Neural progenitor cell (in vitro differentiated cells): ENCODE measurements around the gene IL1RL1. TPM values are rescaled to one million over a fixed set of nuclear protein-coding genes. Genes with fewer than 3 reads are reported as not detected.

Source experiments
- DNase-seq: peaks from one replicate; pipeline ENCODE4 v3.0.0-alpha.2; 2016; ENCODE audit warnings: low spot score
- H2AFZ ChIP-seq: fragments of 200-600 bp; sonication (generic); replicated peaks from 2 replicates; pipeline ENCODE4 v1.6.1; 2016; ENCODE audit warnings: antibody characterized with exemption
- H3F3A ChIP-seq: fragments of 200-600 bp; sonication (generic); 2 replicates; pipeline ENCODE4 v1.6.1; 2016; ENCODE audit warnings: antibody characterized with exemption, low read depth
- H3K27ac ChIP-seq: fragments of 200-600 bp; sonication (generic); 2 replicates; pipeline ENCODE4 v1.5.1; 2016; ENCODE audit warnings: mild to moderate bottlenecking
- H3K27me3 ChIP-seq: fragments of 200-600 bp; sonication (generic); 2 replicates; pipeline ENCODE4 v1.6.1; 2016; ENCODE audit warnings: mild to moderate bottlenecking, moderate library complexity
- H3K36me3 ChIP-seq: fragments of 200-600 bp; sonication (generic); 2 replicates; pipeline ENCODE4 v1.5.1; 2016
- H3K4me1 ChIP-seq: fragments of 200-600 bp; sonication (generic); 2 replicates; pipeline ENCODE4 v1.6.1; 2016; ENCODE audit warnings: mixed run types
- H3K4me2 ChIP-seq: fragments of 200-600 bp; sonication (generic); 2 replicates; pipeline ENCODE4 v1.6.1; 2016
- H3K4me3 ChIP-seq: fragments of 200-600 bp; sonication (generic); 2 replicates; pipeline ENCODE4 v1.5.1; 2016
- H3K79me2 ChIP-seq: fragments of 200-600 bp; sonication (generic); 2 replicates; pipeline ENCODE4 v1.6.1; 2016; ENCODE audit warnings: low read depth
- H3K9ac ChIP-seq: fragments of 200-600 bp; sonication (generic); 2 replicates; pipeline ENCODE4 v1.6.1; 2016
- H3K9me3 ChIP-seq: fragments of 200-600 bp; sonication (generic); 2 replicates; pipeline ENCODE4 v1.5.1; 2016; ENCODE audit warnings: low read depth
- H4K20me1 ChIP-seq: fragments of 200-600 bp; sonication (generic); 2 replicates; pipeline ENCODE4 v1.6.1; 2016; ENCODE audit warnings: low read depth
- H3K27ac Mint-ChIP-seq: 3 replicates; pipeline ENCODE4 v1.8.0; 2021; ENCODE audit warnings: mixed read lengths
- H3K27me3 Mint-ChIP-seq: 2 replicates; pipeline ENCODE4 v1.8.0; 2022; ENCODE audit warnings: low read depth, mild to moderate bottlenecking, inconsistent platforms, moderate library complexity, mixed read lengths; ENCODE audit not compliant: insufficient read depth
- H3K36me3 Mint-ChIP-seq: 3 replicates; pipeline ENCODE4 v1.8.0; 2021; ENCODE audit warnings: mixed read lengths
- H3K4me1 Mint-ChIP-seq: 3 replicates; pipeline ENCODE4 v1.8.0; 2021; ENCODE audit warnings: mixed read lengths
- H3K4me3 Mint-ChIP-seq: 3 replicates; pipeline ENCODE4 v1.8.0; 2021; ENCODE audit warnings: mild to moderate bottlenecking, moderate library complexity, mixed read lengths
- H3K9me3 Mint-ChIP-seq: 3 replicates; pipeline ENCODE4 v1.8.0; 2020; ENCODE audit warnings: mixed read lengths
- CTCF ChIP-seq: fragments of 200-600 bp; sonication (generic); IDR thresholded peaks from 2 replicates; pipeline ENCODE4 v1.5.1; 2017; ENCODE audit warnings: antibody characterized with exemption, mild to moderate bottlenecking
- EZH2 ChIP-seq: fragments of 200-600 bp; sonication (generic); IDR thresholded peaks from 2 replicates; pipeline ENCODE4 v1.6.1; 2017; ENCODE audit warnings: antibody characterized with exemption, mild to moderate bottlenecking, moderate library complexity
- EZH2phosphoT487 ChIP-seq: fragments of 200-600 bp; sonication (generic); IDR thresholded peaks from 2 replicates; pipeline ENCODE4 v1.6.1; 2017; ENCODE audit warnings: antibody characterized with exemption
- total RNA-seq: library from RNA; depleted of rRNA; stranded (reverse); fragments of >200 nt; gene quantifications from 2 replicates; pipeline ENCODE4 v1.2.3, GENCODE V29; 2015; ENCODE audit warnings: low replicate concordance

IL1RL1 gene
- total RNA-seq, 1 donor from 2014 or later, result not detected

GRCh38 chr2:102344397-102344796 lies 33.0 kb downstream of the IL1RL1 start:
- Mint-ChIP-seq H3K9me3 (no peaks in the 10 kb centered on the region), H3K27me3 (no peaks in the 10 kb centered on the region), H3K4me1 (no peaks in the 10 kb centered on the region), H3K27ac (no peak overlapping the region), H3K4me3 (no peak overlapping the region), H3K36me3 (no peaks in the 10 kb centered on the region)
- H3K36me3 ChIP-seq, result no peaks in the 10 kb centered on the region
- no peak overlapping the region for H2AFZ ChIP-seq
- H3F3A ChIP-seq, result no peaks in the 10 kb centered on the region
- no peak for DNase-seq
- H3K9ac ChIP-seq, result no peak overlapping the region
- H3K4me1 ChIP-seq, result no peaks in the 10 kb centered on the region
- H3K79me2 ChIP-seq, result no peaks in the 10 kb centered on the region
- no peak overlapping the region for H3K4me3 ChIP-seq
- no peak overlapping the region for H3K27ac ChIP-seq
- TF ChIP-seq EZH2phosphoT487, result no peak
- TF ChIP-seq CTCF, result no peak
- TF ChIP-seq EZH2, result no peak
- no peak overlapping the region for H3K4me2 ChIP-seq
- H3K9me3 ChIP-seq, result no peaks in the 10 kb centered on the region
- H3K27me3 ChIP-seq, result peaks cover 3% of the 10 kb centered on the region
- H4K20me1 ChIP-seq, result no peaks in the 10 kb centered on the region

GRCh38 chr2:102345329-102345920 lies 34.1 kb downstream of the IL1RL1 start:
- Histone ChIP-seq H3K9me3 (no peaks in the 10 kb centered on the region), H3K9ac (no peak overlapping the region), H3K79me2 (no peaks in the 10 kb centered on the region), H2AFZ (no peak overlapping the region), H3K4me2 (no peak overlapping the region), H3K27me3 (peaks cover 3% of the 10 kb centered on the region), H3K27ac (no peak overlapping the region), H3K36me3 (no peaks in the 10 kb centered on the region), H4K20me1 (no peaks in the 10 kb centered on the region), H3K4me3 (no peak overlapping the region), H3F3A (no peaks in the 10 kb centered on the region), H3K4me1 (no peaks in the 10 kb centered on the region)
- H3K27ac Mint-ChIP-seq, result no peak overlapping the region
- no peaks in the 10 kb centered on the region for H3K9me3 Mint-ChIP-seq
- no peaks in the 10 kb centered on the region for H3K4me1 Mint-ChIP-seq
- TF ChIP-seq EZH2 (no peak), CTCF (no peak), EZH2phosphoT487 (no peak)
- no peaks in the 10 kb centered on the region for H3K36me3 Mint-ChIP-seq
- H3K27me3 Mint-ChIP-seq, result no peaks in the 10 kb centered on the region
- no peak for DNase-seq
- no peak overlapping the region for H3K4me3 Mint-ChIP-seq

- TF ChIP-seq EZH2phosphoT487 (no peak), CTCF (no peak), EZH2 (no peak)
- Histone ChIP-seq H4K20me1 (no peaks in the 10 kb centered on the region), H3K4me3 (no peak overlapping the region), H3F3A (no peaks in the 10 kb centered on the region), H3K4me2 (no peak overlapping the region), H3K9me3 (no peaks in the 10 kb centered on the region), H3K9ac (no peak overlapping the region), H2AFZ (no peak overlapping the region), H3K4me1 (no peaks in the 10 kb centered on the region), H3K27ac (no peak overlapping the region), H3K79me2 (no peaks in the 10 kb centered on the region), H3K36me3 (no peaks in the 10 kb centered on the region), H3K27me3 (peaks cover 3% of the 10 kb centered on the region)
- Mint-ChIP-seq H3K27me3 (no peaks in the 10 kb centered on the region), H3K4me3 (no peak overlapping the region), H3K4me1 (no peaks in the 10 kb centered on the region), H3K27ac (no peak overlapping the region), H3K9me3 (no peaks in the 10 kb centered on the region), H3K36me3 (no peaks in the 10 kb centered on the region)
- DNase-seq, result no peak
Measured at GRCh38 chr2:102346381-102347130, 35.2 kb downstream of the IL1RL1 start.
